Measurements from ENCODE around the gene PPP1R27. TPM values are rescaled to one million over a fixed set of nuclear protein-coding genes. Genes with fewer than 3 reads are reported as not detected.

Gene PPP1R27
- total and polyA plus RNA-seq, 9 of the 15 experiments (the other 6 are each of a cell fraction or from before 2014, with no cell fraction given), result 0.29 to 6.9 (median 1.5) TPM; not detected in 2

DNA sequence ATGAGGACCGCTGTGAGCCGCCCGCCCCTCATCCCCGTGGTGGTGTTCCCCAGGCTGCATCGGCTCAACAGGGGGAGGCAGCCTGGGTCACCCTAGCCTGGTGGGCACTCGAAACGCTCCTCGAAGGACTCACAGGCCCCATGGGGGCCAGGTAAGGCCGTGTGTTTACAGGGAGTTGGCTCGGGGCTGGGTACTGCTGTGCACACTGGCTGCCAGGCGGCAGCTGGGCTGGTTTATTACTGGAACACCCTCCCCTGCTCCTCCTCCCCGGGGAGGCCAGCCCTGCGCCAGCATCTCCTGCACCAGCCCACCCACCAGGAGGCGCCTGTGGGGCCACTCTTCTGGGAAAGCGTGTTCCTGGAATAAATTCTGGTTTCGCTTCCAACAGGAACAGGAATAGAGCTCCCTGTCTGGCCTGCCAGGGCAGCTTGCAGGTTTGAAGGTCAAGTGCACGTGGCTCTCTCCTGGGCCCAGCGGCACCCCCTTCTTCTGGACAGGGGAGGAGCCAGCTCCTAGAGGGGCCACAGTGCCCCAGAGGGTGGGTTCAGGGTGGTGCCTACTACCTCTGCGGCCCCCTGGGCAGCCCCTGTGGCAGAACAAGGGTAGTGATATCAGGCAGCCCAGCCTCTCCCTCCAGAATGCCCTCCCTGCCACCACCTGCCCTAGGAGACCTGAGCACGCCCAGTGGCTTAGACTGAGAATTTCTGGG, 13.1 kb downstream of the PPP1R27 start (continued):
- TF ChIP-seq HDAC6 (IDR thresholded peaks at IDR 0.05; ENCODE audit: low read depth, low read length) (no peak), ZFX (CRISPR knock-in tag; IDR thresholded peaks at IDR 0.05) (peak; percentile 63), ELF4 (CRISPR knock-in tag; IDR thresholded peaks at IDR 0.05) (no peak), U2AF2 (optimal IDR thresholded peaks at IDR 0.05; ENCODE audit: low read depth, low read length) (no peak), ZNF140 (CRISPR knock-in tag; IDR thresholded peaks at IDR 0.05) (no peak), ZBTB8A (IDR thresholded peaks at IDR 0.05; ENCODE audit: partially characterized antibody) (no peak), NFIX (CRISPR knock-in tag; IDR thresholded peaks at IDR 0.05; ENCODE audit: low read depth) (no peak), ZNF764 (CRISPR knock-in tag; IDR thresholded peaks at IDR 0.05; ENCODE audit: low read depth) (no peak), MXI1 (IDR thresholded peaks at IDR 0.05; ENCODE audit: low read depth, low read length) (0 out of 2 replicates have a peak, but pooled peaks have one; percentile 17), ZNF76 (CRISPR knock-in tag; IDR thresholded peaks at IDR 0.05; ENCODE audit: borderline replicate concordance) (peak; percentile 90; the same call in 1 of the 2 replicates), DMBX1 (CRISPR knock-in tag; IDR thresholded peaks at IDR 0.05; ENCODE audit: borderline replicate concordance) (peak; percentile 94; the same call in 1 of the 2 replicates), NFYB (IDR thresholded peaks at IDR 0.05; ENCODE audit: extremely low read depth, insufficient read length) (no peak), POLR2A (conservative IDR thresholded peaks at IDR 0.05) (peak; percentile 53; the same call in 1 of the 2 replicates), SLC30A9 (CRISPR knock-in tag; IDR thresholded peaks at IDR 0.05) (no peak), JUNB (CRISPR knock-in tag; conservative IDR thresholded peaks at IDR 0.05) (no peak), TRIM24 (IDR thresholded peaks at IDR 0.05) (peak in 1 of 2 experiments; percentile 27; a peak in 1 of 4 replicates)
- TF ChIP-seq, protein P1, sequence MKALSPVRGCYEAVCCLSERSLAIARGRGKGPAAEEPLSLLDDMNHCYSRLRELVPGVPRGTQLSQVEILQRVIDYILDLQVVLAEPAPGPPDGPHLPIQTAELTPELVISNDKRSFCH (CRISPR knock-in tag; IDR thresholded peaks at IDR 0.05), result no peak
- TF ChIP-seq, protein P1 (tag; IDR thresholded peaks at IDR 0.05), result peak; percentile 98
- TF ChIP-seq, protein P2, sequence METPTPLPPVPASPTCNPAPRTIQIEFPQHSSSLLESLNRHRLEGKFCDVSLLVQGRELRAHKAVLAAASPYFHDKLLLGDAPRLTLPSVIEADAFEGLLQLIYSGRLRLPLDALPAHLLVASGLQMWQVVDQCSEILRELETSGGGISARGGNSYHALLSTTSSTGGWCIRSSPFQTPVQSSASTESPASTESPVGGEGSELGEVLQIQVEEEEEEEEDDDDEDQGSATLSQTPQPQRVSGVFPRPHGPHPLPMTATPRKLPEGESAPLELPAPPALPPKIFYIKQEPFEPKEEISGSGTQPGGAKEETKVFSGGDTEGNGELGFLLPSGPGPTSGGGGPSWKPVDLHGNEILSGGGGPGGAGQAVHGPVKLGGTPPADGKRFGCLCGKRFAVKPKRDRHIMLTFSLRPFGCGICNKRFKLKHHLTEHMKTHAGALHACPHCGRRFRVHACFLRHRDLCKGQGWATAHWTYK (CRISPR knock-in tag; IDR thresholded peaks at IDR 0.05), result peak; percentile 73; the same call in 1 of the 2 replicates
- TF ChIP-seq, protein P3, sequence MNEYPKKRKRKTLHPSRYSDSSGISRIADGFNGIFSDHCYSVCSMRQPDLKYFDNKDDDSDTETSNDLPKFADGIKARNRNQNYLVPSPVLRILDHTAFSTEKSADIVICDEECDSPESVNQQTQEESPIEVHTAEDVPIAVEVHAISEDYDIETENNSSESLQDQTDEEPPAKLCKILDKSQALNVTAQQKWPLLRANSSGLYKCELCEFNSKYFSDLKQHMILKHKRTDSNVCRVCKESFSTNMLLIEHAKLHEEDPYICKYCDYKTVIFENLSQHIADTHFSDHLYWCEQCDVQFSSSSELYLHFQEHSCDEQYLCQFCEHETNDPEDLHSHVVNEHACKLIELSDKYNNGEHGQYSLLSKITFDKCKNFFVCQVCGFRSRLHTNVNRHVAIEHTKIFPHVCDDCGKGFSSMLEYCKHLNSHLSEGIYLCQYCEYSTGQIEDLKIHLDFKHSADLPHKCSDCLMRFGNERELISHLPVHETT (CRISPR knock-in tag; conservative IDR thresholded peaks at IDR 0.05 in 1 of 2, IDR thresholded peaks at IDR 0.05 in 1 of 2), result peak in 1 of 2 experiments; percentile 73; a peak in 1 of 4 replicates
- TF ChIP-seq, protein P4, sequence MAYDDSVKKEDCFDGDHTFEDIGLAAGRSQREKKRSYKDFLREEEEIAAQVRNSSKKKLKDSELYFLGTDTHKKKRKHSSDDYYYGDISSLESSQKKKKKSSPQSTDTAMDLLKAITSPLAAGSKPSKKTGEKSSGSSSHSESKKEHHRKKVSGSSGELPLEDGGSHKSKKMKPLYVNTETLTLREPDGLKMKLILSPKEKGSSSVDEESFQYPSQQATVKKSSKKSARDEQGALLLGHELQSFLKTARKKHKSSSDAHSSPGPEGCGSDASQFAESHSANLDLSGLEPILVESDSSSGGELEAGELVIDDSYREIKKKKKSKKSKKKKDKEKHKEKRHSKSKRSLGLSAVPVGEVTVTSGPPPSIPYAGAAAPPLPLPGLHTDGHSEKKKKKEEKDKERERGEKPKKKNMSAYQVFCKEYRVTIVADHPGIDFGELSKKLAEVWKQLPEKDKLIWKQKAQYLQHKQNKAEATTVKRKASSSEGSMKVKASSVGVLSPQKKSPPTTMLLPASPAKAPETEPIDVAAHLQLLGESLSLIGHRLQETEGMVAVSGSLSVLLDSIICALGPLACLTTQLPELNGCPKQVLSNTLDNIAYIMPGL (CRISPR knock-in tag; IDR thresholded peaks at IDR 0.05), result no peak
- TF ChIP-seq, protein P5, sequence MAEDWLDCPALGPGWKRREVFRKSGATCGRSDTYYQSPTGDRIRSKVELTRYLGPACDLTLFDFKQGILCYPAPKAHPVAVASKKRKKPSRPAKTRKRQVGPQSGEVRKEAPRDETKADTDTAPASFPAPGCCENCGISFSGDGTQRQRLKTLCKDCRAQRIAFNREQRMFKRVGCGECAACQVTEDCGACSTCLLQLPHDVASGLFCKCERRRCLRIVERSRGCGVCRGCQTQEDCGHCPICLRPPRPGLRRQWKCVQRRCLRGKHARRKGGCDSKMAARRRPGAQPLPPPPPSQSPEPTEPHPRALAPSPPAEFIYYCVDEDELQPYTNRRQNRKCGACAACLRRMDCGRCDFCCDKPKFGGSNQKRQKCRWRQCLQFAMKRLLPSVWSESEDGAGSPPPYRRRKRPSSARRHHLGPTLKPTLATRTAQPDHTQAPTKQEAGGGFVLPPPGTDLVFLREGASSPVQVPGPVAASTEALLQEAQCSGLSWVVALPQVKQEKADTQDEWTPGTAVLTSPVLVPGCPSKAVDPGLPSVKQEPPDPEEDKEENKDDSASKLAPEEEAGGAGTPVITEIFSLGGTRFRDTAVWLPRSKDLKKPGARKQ (CRISPR knock-in tag; IDR thresholded peaks at IDR 0.05), result no peak
